Neural progenitor cell (in vitro differentiated cells): ENCODE data around the gene GMDS. TPM values are rescaled to one million over a fixed set of nuclear protein-coding genes. Genes with fewer than 3 reads are reported as not detected.

Source experiments
- DNase-seq: peaks from one replicate; pipeline ENCODE4 v3.0.0-alpha.2; 2016; ENCODE audit warnings: low spot score
- H2AFZ ChIP-seq: fragments of 200-600 bp; sonication (generic); replicated peaks from 2 replicates; pipeline ENCODE4 v1.6.1; 2016; ENCODE audit warnings: antibody characterized with exemption
- H3F3A ChIP-seq: fragments of 200-600 bp; sonication (generic); 2 replicates; pipeline ENCODE4 v1.6.1; 2016; ENCODE audit warnings: antibody characterized with exemption, low read depth
- H3K27ac ChIP-seq: fragments of 200-600 bp; sonication (generic); 2 replicates; pipeline ENCODE4 v1.5.1; 2016; ENCODE audit warnings: mild to moderate bottlenecking
- H3K27me3 ChIP-seq: fragments of 200-600 bp; sonication (generic); 2 replicates; pipeline ENCODE4 v1.6.1; 2016; ENCODE audit warnings: mild to moderate bottlenecking, moderate library complexity
- H3K36me3 ChIP-seq: fragments of 200-600 bp; sonication (generic); 2 replicates; pipeline ENCODE4 v1.5.1; 2016
- H3K4me1 ChIP-seq: fragments of 200-600 bp; sonication (generic); 2 replicates; pipeline ENCODE4 v1.6.1; 2016; ENCODE audit warnings: mixed run types
- H3K4me2 ChIP-seq: fragments of 200-600 bp; sonication (generic); 2 replicates; pipeline ENCODE4 v1.6.1; 2016
- H3K4me3 ChIP-seq: fragments of 200-600 bp; sonication (generic); 2 replicates; pipeline ENCODE4 v1.5.1; 2016
- H3K79me2 ChIP-seq: fragments of 200-600 bp; sonication (generic); 2 replicates; pipeline ENCODE4 v1.6.1; 2016; ENCODE audit warnings: low read depth
- H3K9ac ChIP-seq: fragments of 200-600 bp; sonication (generic); 2 replicates; pipeline ENCODE4 v1.6.1; 2016
- H3K9me3 ChIP-seq: fragments of 200-600 bp; sonication (generic); 2 replicates; pipeline ENCODE4 v1.5.1; 2016; ENCODE audit warnings: low read depth
- H4K20me1 ChIP-seq: fragments of 200-600 bp; sonication (generic); 2 replicates; pipeline ENCODE4 v1.6.1; 2016; ENCODE audit warnings: low read depth
- H3K27ac Mint-ChIP-seq: 3 replicates; pipeline ENCODE4 v1.8.0; 2021; ENCODE audit warnings: mixed read lengths
- H3K27me3 Mint-ChIP-seq: 2 replicates; pipeline ENCODE4 v1.8.0; 2022; ENCODE audit warnings: low read depth, mild to moderate bottlenecking, inconsistent platforms, moderate library complexity, mixed read lengths; ENCODE audit not compliant: insufficient read depth
- H3K36me3 Mint-ChIP-seq: 3 replicates; pipeline ENCODE4 v1.8.0; 2021; ENCODE audit warnings: mixed read lengths
- H3K4me1 Mint-ChIP-seq: 3 replicates; pipeline ENCODE4 v1.8.0; 2021; ENCODE audit warnings: mixed read lengths
- H3K4me3 Mint-ChIP-seq: 3 replicates; pipeline ENCODE4 v1.8.0; 2021; ENCODE audit warnings: mild to moderate bottlenecking, moderate library complexity, mixed read lengths
- H3K9me3 Mint-ChIP-seq: 3 replicates; pipeline ENCODE4 v1.8.0; 2020; ENCODE audit warnings: mixed read lengths
- EZH2 ChIP-seq: fragments of 200-600 bp; sonication (generic); IDR thresholded peaks from 2 replicates; pipeline ENCODE4 v1.6.1; 2017; ENCODE audit warnings: antibody characterized with exemption, mild to moderate bottlenecking, moderate library complexity
- EZH2phosphoT487 ChIP-seq: fragments of 200-600 bp; sonication (generic); IDR thresholded peaks from 2 replicates; pipeline ENCODE4 v1.6.1; 2017; ENCODE audit warnings: antibody characterized with exemption
- total RNA-seq: library from RNA; depleted of rRNA; stranded (reverse); fragments of >200 nt; gene quantifications from 2 replicates; pipeline ENCODE4 v1.2.3, GENCODE V29; 2015; ENCODE audit warnings: low replicate concordance
- TF ChIP-seq, protein P1 (sequence below): fragments of 200-600 bp; sonication (generic); IDR thresholded peaks from 2 replicates; pipeline ENCODE4 v1.5.1; 2017; ENCODE audit warnings: antibody characterized with exemption, mild to moderate bottlenecking

The GMDS gene
- total RNA-seq, 1 donor from 2014 or later: 22.6 TPM

DNA sequence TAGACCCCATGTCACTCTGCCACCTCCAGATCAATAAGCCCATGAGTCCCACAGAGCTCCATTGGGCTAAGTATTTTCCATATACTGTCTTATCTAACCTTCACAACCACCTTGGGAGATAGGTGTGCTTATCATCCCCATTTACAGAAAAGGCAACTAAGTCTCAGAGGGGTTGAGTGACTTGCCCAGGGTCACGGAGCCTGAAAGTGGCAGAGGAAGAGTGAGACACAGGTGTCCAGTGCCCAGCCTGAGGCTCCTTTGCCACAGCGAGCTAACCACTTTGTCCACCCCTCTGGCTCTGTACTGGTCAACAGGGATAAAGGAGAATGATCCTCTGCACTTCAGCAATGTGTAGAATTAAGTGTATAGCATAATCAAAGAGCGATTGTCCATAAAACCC is 124.5 kb downstream of the GMDS start:
- Histone ChIP-seq H2AFZ (no peak overlapping the region), H3F3A (no peaks in the 10 kb centered on the region), H3K36me3 (no peaks in the 10 kb centered on the region), H3K9ac (no peak overlapping the region), H3K9me3 (no peaks in the 10 kb centered on the region), H3K79me2 (no peaks in the 10 kb centered on the region), H3K27me3 (no peaks in the 10 kb centered on the region), H3K4me2 (no peak overlapping the region), H3K27ac (no peak overlapping the region), H4K20me1 (no peaks in the 10 kb centered on the region), H3K4me1 (no peaks in the 10 kb centered on the region), H3K4me3 (no peak overlapping the region)
- Mint-ChIP-seq H3K27ac (no peak overlapping the region), H3K36me3 (no peaks in the 10 kb centered on the region), H3K27me3 (peaks cover 2% of the 10 kb centered on the region), H3K9me3 (no peaks in the 10 kb centered on the region), H3K4me1 (peaks cover 7% of the 10 kb centered on the region), H3K4me3 (no peak overlapping the region)
- DNase-seq: no peak
- TF ChIP-seq, protein P1, sequence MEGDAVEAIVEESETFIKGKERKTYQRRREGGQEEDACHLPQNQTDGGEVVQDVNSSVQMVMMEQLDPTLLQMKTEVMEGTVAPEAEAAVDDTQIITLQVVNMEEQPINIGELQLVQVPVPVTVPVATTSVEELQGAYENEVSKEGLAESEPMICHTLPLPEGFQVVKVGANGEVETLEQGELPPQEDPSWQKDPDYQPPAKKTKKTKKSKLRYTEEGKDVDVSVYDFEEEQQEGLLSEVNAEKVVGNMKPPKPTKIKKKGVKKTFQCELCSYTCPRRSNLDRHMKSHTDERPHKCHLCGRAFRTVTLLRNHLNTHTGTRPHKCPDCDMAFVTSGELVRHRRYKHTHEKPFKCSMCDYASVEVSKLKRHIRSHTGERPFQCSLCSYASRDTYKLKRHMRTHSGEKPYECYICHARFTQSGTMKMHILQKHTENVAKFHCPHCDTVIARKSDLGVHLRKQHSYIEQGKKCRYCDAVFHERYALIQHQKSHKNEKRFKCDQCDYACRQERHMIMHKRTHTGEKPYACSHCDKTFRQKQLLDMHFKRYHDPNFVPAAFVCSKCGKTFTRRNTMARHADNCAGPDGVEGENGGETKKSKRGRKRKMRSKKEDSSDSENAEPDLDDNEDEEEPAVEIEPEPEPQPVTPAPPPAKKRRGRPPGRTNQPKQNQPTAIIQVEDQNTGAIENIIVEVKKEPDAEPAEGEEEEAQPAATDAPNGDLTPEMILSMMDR: no peak
- no peak for TF ChIP-seq EZH2phosphoT487
- no peak for TF ChIP-seq EZH2

DNA sequence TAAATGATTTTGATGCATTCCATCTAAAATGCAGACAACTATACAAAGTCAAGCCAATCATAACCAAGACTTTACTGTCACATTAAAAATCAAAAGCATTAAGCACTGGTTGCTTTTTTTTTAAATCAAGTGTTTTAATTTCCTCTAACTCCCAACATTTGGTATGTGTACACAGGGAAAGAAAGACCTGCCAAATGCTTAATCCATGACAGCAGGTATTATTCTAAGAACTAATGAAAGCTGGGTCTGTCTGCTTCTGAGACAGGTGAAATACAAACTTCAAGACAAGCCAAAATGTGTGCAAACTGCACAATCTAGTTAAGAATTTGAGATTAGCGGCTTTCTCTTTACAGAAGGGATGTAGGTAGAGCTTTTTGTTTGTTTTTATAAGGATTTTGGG is 126.1 kb downstream of the GMDS start:
- DNase-seq: no peak
- Histone ChIP-seq H3F3A (no peaks in the 10 kb centered on the region), H3K27me3 (no peaks in the 10 kb centered on the region), H3K9ac (no peak overlapping the region), H3K9me3 (no peaks in the 10 kb centered on the region), H3K36me3 (no peaks in the 10 kb centered on the region), H3K27ac (no peak overlapping the region), H2AFZ (no peak overlapping the region), H3K4me1 (no peaks in the 10 kb centered on the region), H3K4me3 (no peak overlapping the region), H3K79me2 (no peaks in the 10 kb centered on the region), H4K20me1 (no peaks in the 10 kb centered on the region), H3K4me2 (no peak overlapping the region)
- H3K27me3 Mint-ChIP-seq: peaks cover 2% of the 10 kb centered on the region
- H3K27ac Mint-ChIP-seq: no peak overlapping the region
- no peaks in the 10 kb centered on the region for H3K36me3 Mint-ChIP-seq
- TF ChIP-seq EZH2phosphoT487: no peak
- TF ChIP-seq, protein P1: no peak
- no peak for TF ChIP-seq EZH2
- H3K4me3 Mint-ChIP-seq: no peak overlapping the region
- peaks cover 7% of the 10 kb centered on the region for H3K4me1 Mint-ChIP-seq
- H3K9me3 Mint-ChIP-seq: no peaks in the 10 kb centered on the region

DNA sequence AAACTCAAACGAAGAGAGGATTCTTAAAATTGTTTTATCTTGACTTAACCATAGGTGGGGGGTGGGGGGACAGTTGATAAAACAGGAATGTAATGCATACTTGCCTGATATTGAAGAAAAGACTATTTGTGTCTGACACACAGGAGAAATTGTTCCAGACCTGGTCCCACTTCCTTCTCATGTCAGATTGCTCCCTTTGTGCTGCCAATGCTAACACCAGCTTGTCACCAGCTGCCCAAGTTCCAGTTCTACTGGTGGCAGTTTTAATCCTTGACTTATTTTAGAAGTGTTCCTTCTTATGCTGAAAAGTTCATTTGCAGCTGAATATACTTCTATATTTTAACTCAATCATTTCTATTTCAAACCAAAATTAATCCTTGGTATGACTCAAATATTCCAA is 127.3 kb downstream of the GMDS start:
- no peak overlapping the region for H3K4me3 ChIP-seq
- no peaks in the 10 kb centered on the region for H3K36me3 Mint-ChIP-seq
- H3K4me3 Mint-ChIP-seq: no peak overlapping the region
- H4K20me1 ChIP-seq: no peaks in the 10 kb centered on the region
- H3K9ac ChIP-seq: no peak overlapping the region
- no peak overlapping the region for H3K4me2 ChIP-seq
- no peak overlapping the region for H3K27ac ChIP-seq
- H3K27me3 Mint-ChIP-seq: peaks cover 2% of the 10 kb centered on the region
- H3K9me3 Mint-ChIP-seq: no peaks in the 10 kb centered on the region
- H3K4me1 ChIP-seq: no peaks in the 10 kb centered on the region
- DNase-seq: no peak
- no peaks in the 10 kb centered on the region for H3F3A ChIP-seq
- H3K4me1 Mint-ChIP-seq: peaks cover 7% of the 10 kb centered on the region
- TF ChIP-seq EZH2: no peak
- TF ChIP-seq, protein P1: no peak
- TF ChIP-seq EZH2phosphoT487: no peak
- no peaks in the 10 kb centered on the region for H3K36me3 ChIP-seq
- H3K79me2 ChIP-seq: no peaks in the 10 kb centered on the region
- no peaks in the 10 kb centered on the region for H3K9me3 ChIP-seq
- H3K27me3 ChIP-seq: no peaks in the 10 kb centered on the region
- H3K27ac Mint-ChIP-seq: no peak overlapping the region
- H2AFZ ChIP-seq: no peak overlapping the region
